H1 (cell line): ENCODE results near the gene LRP1. TPM values are rescaled to one million over a fixed set of nuclear protein-coding genes. Genes with fewer than 3 reads are reported as not detected.

ENCODE experiments used
- CTCF ChIA-PET: fragments of 300-600 bp; sonication (Branson Sonifier 250); formaldehyde crosslinking; loops from one replicate; lab custom pipeline; 2021; ENCODE audit not compliant: partially characterized antibody; lab: Charles Lee
- POLR2A ChIA-PET: fragments of 300-600 bp; sonication (Branson Sonifier 250); formaldehyde crosslinking; loops from one replicate; lab custom pipeline; 2021; ENCODE audit warnings: inconsistent platforms; ENCODE audit not compliant: partially characterized antibody; lab: Charles Lee
- DNase-seq, 2 experiments: peaks; one replicate each; pipeline versions ENCODE4 v3.0.0 to v3.0.0-alpha.2; 2010 to 2022; ENCODE audit warnings: low spot score in 2 of 2, low read depth in 1 of 2, mixed read lengths in 1 of 2
- FAIRE-seq: peaks from 2 replicates; lab custom pipeline; 2011; peaks lifted over from hg19 to GRCh38; lab: Jason Lieb, UNC
- H2AFZ ChIP-seq: 2 replicates; pipeline ENCODE4 v1.8.1; 2012; ENCODE audit warnings: low read length, inconsistent platforms
- H2AK5ac ChIP-seq: 2 replicates; pipeline ENCODE4 v1.6.1; 2013; ENCODE audit warnings: low read depth, low read length
- H2BK120ac ChIP-seq: replicated peaks from 2 replicates; pipeline ENCODE3; 2013; ENCODE audit warnings: low read depth, low read length, inconsistent platforms
- H2BK12ac ChIP-seq: 2 replicates; pipeline ENCODE4 v1.6.1; 2013; ENCODE audit warnings: low read depth, low read length
- H2BK15ac ChIP-seq: 2 replicates; pipeline ENCODE4 v1.6.1; 2013; ENCODE audit warnings: low read length
- H2BK20ac ChIP-seq: 2 replicates; pipeline ENCODE4 v1.6.1; 2013; ENCODE audit warnings: low read length
- H2BK5ac ChIP-seq: 2 replicates; pipeline ENCODE4 v1.6.1; 2013; ENCODE audit warnings: low read depth, low read length
- H3K14ac ChIP-seq: 2 replicates; pipeline ENCODE4 v1.6.1; 2013; ENCODE audit warnings: inconsistent platforms; ENCODE audit not compliant: insufficient read length
- H3K18ac ChIP-seq: 2 replicates; pipeline ENCODE4 v1.6.1; 2013; ENCODE audit warnings: low read length; ENCODE audit errors: extremely low read depth
- H3K23ac ChIP-seq: 2 replicates; pipeline ENCODE4 v1.6.1; 2013; ENCODE audit warnings: inconsistent platforms; ENCODE audit not compliant: insufficient read length
- H3K23me2 ChIP-seq: 2 replicates; pipeline ENCODE4 v1.6.1; 2013; ENCODE audit warnings: low read depth, low read length
- H3K27ac ChIP-seq: 2 replicates; pipeline ENCODE4 v1.6.1; 2011; ENCODE audit warnings: low read depth, low read length, inconsistent platforms
- H3K27me3 ChIP-seq, 4 experiments: replicated peaks in 1 of 4; 1 replicate in 1 of 4; 2 replicates in 3 of 4; pipeline versions ENCODE4 v1.6.1 to v1.8.1; 2011 to 2013; ENCODE audit warnings: low read length in 3 of 4, mild to moderate bottlenecking in 3 of 4, inconsistent platforms in 2 of 4, mixed read lengths in 2 of 4, moderate library complexity in 1 of 4; ENCODE audit not compliant: control insufficient read depth in 3 of 4, insufficient read depth in 3 of 4; ENCODE audit errors: extremely low read depth in 1 of 4
- H3K36me3 ChIP-seq, 4 experiments: 2 replicates each; pipeline versions ENCODE4 v1.6.1 to v1.8.1; 2011 to 2013; ENCODE audit warnings: mild to moderate bottlenecking in 4 of 4, low read length in 3 of 4, moderate library complexity in 2 of 4, control low read depth in 1 of 4, inconsistent platforms in 1 of 4; ENCODE audit not compliant: insufficient read depth in 4 of 4, control insufficient read depth in 2 of 4
- H3K4ac ChIP-seq: replicated peaks from 2 replicates; pipeline ENCODE3; 2013; ENCODE audit warnings: low read length, low read depth, mixed read lengths, inconsistent platforms; ENCODE audit not compliant: insufficient read length
- H3K4me1 ChIP-seq, 4 experiments: replicated peaks in 1 of 4; 1 replicate in 1 of 4; 2 replicates in 3 of 4; pipeline versions ENCODE4 v1.6.1 to v1.8.1; 2011 to 2013; ENCODE audit warnings: low read length in 3 of 4, inconsistent platforms in 2 of 4, mixed read lengths in 1 of 4; ENCODE audit not compliant: insufficient read depth in 4 of 4, control insufficient read depth in 3 of 4
- H3K4me2 ChIP-seq, 2 experiments: 2 replicates each; pipeline versions ENCODE4 v1.6.1 to v1.8.1; 2011 to 2013; ENCODE audit warnings: low read depth in 2 of 2, low read length in 2 of 2, control low read depth in 1 of 2, inconsistent platforms in 1 of 2, mild to moderate bottlenecking in 1 of 2; ENCODE audit not compliant: insufficient read depth in 1 of 2
- H3K4me3 ChIP-seq, 4 experiments: fragments of 200-600, 300-600 bp in 1 of 4; sonication (generic), shearing (Covaris generic), sonication (Bioruptor Twin) in 1 of 4; 2 replicates each; pipeline versions ENCODE4 v1.5.1 to v1.8.1; 2011 to 2016; ENCODE audit warnings: low read length in 4 of 4, low read depth in 3 of 4, control low read depth in 2 of 4, inconsistent platforms in 2 of 4, mild to moderate bottlenecking in 2 of 4, mixed read lengths in 1 of 4, moderate library complexity in 1 of 4; ENCODE audit not compliant: insufficient read depth in 2 of 4; ENCODE audit errors: extremely low read depth in 1 of 4
- H3K56ac ChIP-seq: replicated peaks from 2 replicates; pipeline ENCODE3; 2013; ENCODE audit warnings: low read depth, mild to moderate bottlenecking, mixed read lengths, low read length, inconsistent platforms; ENCODE audit not compliant: insufficient read length
- H3K79me1 ChIP-seq: 2 replicates; pipeline ENCODE4 v1.6.1; 2013; ENCODE audit warnings: low read depth, low read length, control low read depth
- H3K79me2 ChIP-seq, 2 experiments: 2 replicates each; pipeline versions ENCODE4 v1.6.1 to v1.8.1; 2012 to 2013; ENCODE audit warnings: low read length in 2 of 2, mild to moderate bottlenecking in 2 of 2, inconsistent platforms in 1 of 2; ENCODE audit not compliant: insufficient read depth in 2 of 2, control insufficient read depth in 1 of 2
- H3K9ac ChIP-seq, 4 experiments: replicated peaks in 1 of 4; 1 replicate in 1 of 4; 2 replicates in 3 of 4; pipeline versions ENCODE4 v1.6.1 to v1.8.1; 2011 to 2013; ENCODE audit warnings: low read depth in 3 of 4, low read length in 3 of 4, control low read depth in 2 of 4, mild to moderate bottlenecking in 2 of 4, moderate library complexity in 2 of 4, inconsistent platforms in 1 of 4; ENCODE audit errors: extremely low read depth in 1 of 4
- H3K9me3 ChIP-seq, 2 experiments: 2 replicates each; pipeline versions ENCODE4 v1.6.1 to v1.8.1; 2012 to 2013; ENCODE audit warnings: mild to moderate bottlenecking in 2 of 2, moderate library complexity in 2 of 2, control low read depth in 1 of 2, inconsistent platforms in 1 of 2, low read depth in 1 of 2, low read length in 1 of 2, mixed read lengths in 1 of 2; ENCODE audit not compliant: insufficient read depth in 2 of 2
- H4K20me1 ChIP-seq, 2 experiments: replicated peaks in 1 of 2; 2 replicates each; pipeline versions ENCODE3 to v1.8.1; 2011 to 2013; ENCODE audit warnings: inconsistent platforms in 2 of 2, low read length in 2 of 2, mild to moderate bottlenecking in 1 of 2; ENCODE audit not compliant: insufficient read depth in 2 of 2, control insufficient read depth in 1 of 2
- H4K5ac ChIP-seq: 2 replicates; pipeline ENCODE4 v1.6.1; 2013; ENCODE audit warnings: low read length, low read depth, mixed read lengths, inconsistent platforms; ENCODE audit not compliant: insufficient read length
- H4K8ac ChIP-seq: 2 replicates; pipeline ENCODE4 v1.8.0; 2013; ENCODE audit warnings: mild to moderate bottlenecking, moderate library complexity, low read length, inconsistent platforms; ENCODE audit not compliant: insufficient read depth; ENCODE audit errors: extremely low read depth
- H4K91ac ChIP-seq: replicated peaks from 2 replicates; pipeline ENCODE3; 2013; ENCODE audit warnings: low read length, mixed read lengths, inconsistent platforms; ENCODE audit not compliant: insufficient read length
- CEBPB ChIP-seq: IDR thresholded peaks from 2 replicates; pipeline ENCODE4 v1.6.1; 2012; ENCODE audit warnings: low read depth, low read length
- SIRT6 ChIP-seq: IDR thresholded peaks from one replicate; pipeline ENCODE4 v1.7.1; 2012; ENCODE audit warnings: low read length, inconsistent platforms
- YY1 ChIP-seq: IDR thresholded peaks from 2 replicates; pipeline ENCODE4 v1.6.1; 2011; ENCODE audit warnings: low read depth, mild to moderate bottlenecking, low read length
- WGBS, 2 experiments: shearing (Covaris generic) in 1 of 2; methylation state at CpG; one replicate each; pipeline versions ENCODE4 v1.1.6 to v1.1.7; 2013 to 2015; ENCODE audit warnings: low lambda C conversion rate in 2 of 2, mixed read lengths in 2 of 2, inconsistent platforms in 1 of 2, low coverage in 1 of 2, missing lambda C conversion rate in 1 of 2; ENCODE audit not compliant: insufficient replicate concordance in 2 of 2, insufficient coverage in 1 of 2, insufficient read length in 1 of 2; ENCODE audit errors: extremely low coverage in 1 of 2, missing lambda C conversion rate in 1 of 2; 5-methylcytosine and 5-hydroxymethylcytosine counted together
- polyA plus RNA-seq, 7 experiments: library from polyadenylated mRNA; depleted of rRNA in 3 of 7; stranded (reverse) in 5 of 7; unstranded in 2 of 7; fragments of >200 nt in 5 of 7; fragments of 200-250 nt in 2 of 7; gene quantifications; 1 replicate in 5 of 7; 2 replicates in 1 of 7; 4 replicates in 1 of 7; pipeline versions ENCODE4 v1.2.1 to v1.2.3, GENCODE V29; 2011 to 2013; ENCODE audit warnings: missing spikeins in 2 of 7, mixed read lengths in 2 of 7
- total RNA-seq: library from RNA; stranded (reverse); fragmentation: NEBNext Ultra II Directional; extraction: Animal tissue kit (Norgen Biotek cat#: 25700); gene quantifications from 2 replicates; pipeline ENCODE4 v1.2.1, GENCODE V29; 2021

LRP1 gene
- total and polyA plus RNA-seq, 2 of the 8 experiments (the other 6 are each of a cell fraction or from before 2014, with no cell fraction given) = 35.3 to 92.5 TPM

- H3K4me1 ChIP-seq = no peaks in the 10 kb centered on the region
- no peak overlapping the region for H2BK20ac ChIP-seq
- TF ChIP-seq CEBPB (no peak), YY1 (no peak), SIRT6 (no peak)
- TF ChIP-seq, all 59 proteins: peak for 0
- Histone ChIP-seq H3K18ac (no peak overlapping the region), H4K8ac (no peak overlapping the region), H2BK15ac (no peak overlapping the region), H3K23me2 (no peaks in the 10 kb centered on the region), H3K4me2 (no peak overlapping the region), H3K4ac (no peak overlapping the region), H4K91ac (no peak overlapping the region), H3K14ac (no peak overlapping the region), H3K9me3 (no peaks in the 10 kb centered on the region), H3K56ac (no peak overlapping the region), H2BK120ac (no peak overlapping the region), H3K4me3 (no peak overlapping the region), H3K36me3 (peaks cover 0 to 9% (median 4%) of the 10 kb centered on the region in 4 experiments; a peak in 2 of 8 replicates), H3K27me3 (no peaks in the 10 kb centered on the region), H3K23ac (no peak overlapping the region), H4K20me1 (no peaks in the 10 kb centered on the region), H3K27ac (no peak overlapping the region), H2BK5ac (no peak overlapping the region), H3K9ac (no peak overlapping the region), H2AFZ (no peak overlapping the region), H2BK12ac (no peak overlapping the region), H3K79me2 (no peaks in the 10 kb centered on the region), H2AK5ac (no peak overlapping the region), H3K79me1 (no peaks in the 10 kb centered on the region), H4K5ac (no peak overlapping the region)
- 95% methylated on average over 7 of the region's 7 CpGs; no CpG with 5 or more reads in 1 of the 2 experiments for WGBS, 2 experiments
- DNase-seq = no peak
- ChIA-PET POLR2A (interaction anchor here (1.2 to 13.0 kb wide), 4 partner anchors 8 to 25 kb away, joined by 6 to 352 read pairs (median 14); partner anchors contain the start of genes LRP1, NAB2 and NEMP1), CTCF (interaction anchor here (1.3 to 15.7 kb wide), 4 partner anchors 8 to 72 kb away, joined by 3 to 325 read pairs (median 121); partner anchors contain the start of genes NAB2 and STAT6)
- no peak for FAIRE-seq
These were observed 24.4 kb upstream of the LRP1 start for GRCh38 chr12:57103856-57104255.
